ENCODE results near the gene RASA4B. TPM values are rescaled to one million over a fixed set of nuclear protein-coding genes. Genes with fewer than 3 reads are reported as not detected.

Gene RASA4B
- total RNA-seq, 1 donor from 2014 or later: 6.2 TPM

- Mint-ChIP-seq H3K4me3 (ENCODE audit: unreplicated experiment) (no peak overlapping the region), H3K36me3 (ENCODE audit: low read depth, unreplicated experiment) (peaks cover 4% of the 10 kb centered on the region), H3K27ac (ENCODE audit: unreplicated experiment) (no peak overlapping the region), H3K27me3 (ENCODE audit: unreplicated experiment) (no peaks in the 10 kb centered on the region), H3K4me1 (ENCODE audit: unreplicated experiment) (no peaks in the 10 kb centered on the region), H3K9me3 (ENCODE audit: unreplicated experiment) (no peaks in the 10 kb centered on the region)
- no peak for DNase-seq (ENCODE audit: low spot score)
- TF ChIP-seq, protein P1, sequence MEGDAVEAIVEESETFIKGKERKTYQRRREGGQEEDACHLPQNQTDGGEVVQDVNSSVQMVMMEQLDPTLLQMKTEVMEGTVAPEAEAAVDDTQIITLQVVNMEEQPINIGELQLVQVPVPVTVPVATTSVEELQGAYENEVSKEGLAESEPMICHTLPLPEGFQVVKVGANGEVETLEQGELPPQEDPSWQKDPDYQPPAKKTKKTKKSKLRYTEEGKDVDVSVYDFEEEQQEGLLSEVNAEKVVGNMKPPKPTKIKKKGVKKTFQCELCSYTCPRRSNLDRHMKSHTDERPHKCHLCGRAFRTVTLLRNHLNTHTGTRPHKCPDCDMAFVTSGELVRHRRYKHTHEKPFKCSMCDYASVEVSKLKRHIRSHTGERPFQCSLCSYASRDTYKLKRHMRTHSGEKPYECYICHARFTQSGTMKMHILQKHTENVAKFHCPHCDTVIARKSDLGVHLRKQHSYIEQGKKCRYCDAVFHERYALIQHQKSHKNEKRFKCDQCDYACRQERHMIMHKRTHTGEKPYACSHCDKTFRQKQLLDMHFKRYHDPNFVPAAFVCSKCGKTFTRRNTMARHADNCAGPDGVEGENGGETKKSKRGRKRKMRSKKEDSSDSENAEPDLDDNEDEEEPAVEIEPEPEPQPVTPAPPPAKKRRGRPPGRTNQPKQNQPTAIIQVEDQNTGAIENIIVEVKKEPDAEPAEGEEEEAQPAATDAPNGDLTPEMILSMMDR (IDR thresholded peaks at IDR 0.05; ENCODE audit: unreplicated experiment): no peak
Observed at GRCh38 chr7:102445674-102446071, 71.9 kb downstream of the RASA4B start.

GRCh38 chr7:102444961-102445673 lies 72.5 kb downstream of the RASA4B start:
- TF ChIP-seq, protein P1 (IDR thresholded peaks at IDR 0.05; ENCODE audit: unreplicated experiment): no peak
- Mint-ChIP-seq H3K36me3 (ENCODE audit: low read depth, unreplicated experiment) (peaks cover 4% of the 10 kb centered on the region), H3K9me3 (ENCODE audit: unreplicated experiment) (no peaks in the 10 kb centered on the region), H3K4me3 (ENCODE audit: unreplicated experiment) (no peak overlapping the region), H3K27ac (ENCODE audit: unreplicated experiment) (peak overlapping the region; percentile 57), H3K4me1 (ENCODE audit: unreplicated experiment) (no peaks in the 10 kb centered on the region), H3K27me3 (ENCODE audit: unreplicated experiment) (no peaks in the 10 kb centered on the region)
- no peak for DNase-seq (ENCODE audit: low spot score)

DNA sequence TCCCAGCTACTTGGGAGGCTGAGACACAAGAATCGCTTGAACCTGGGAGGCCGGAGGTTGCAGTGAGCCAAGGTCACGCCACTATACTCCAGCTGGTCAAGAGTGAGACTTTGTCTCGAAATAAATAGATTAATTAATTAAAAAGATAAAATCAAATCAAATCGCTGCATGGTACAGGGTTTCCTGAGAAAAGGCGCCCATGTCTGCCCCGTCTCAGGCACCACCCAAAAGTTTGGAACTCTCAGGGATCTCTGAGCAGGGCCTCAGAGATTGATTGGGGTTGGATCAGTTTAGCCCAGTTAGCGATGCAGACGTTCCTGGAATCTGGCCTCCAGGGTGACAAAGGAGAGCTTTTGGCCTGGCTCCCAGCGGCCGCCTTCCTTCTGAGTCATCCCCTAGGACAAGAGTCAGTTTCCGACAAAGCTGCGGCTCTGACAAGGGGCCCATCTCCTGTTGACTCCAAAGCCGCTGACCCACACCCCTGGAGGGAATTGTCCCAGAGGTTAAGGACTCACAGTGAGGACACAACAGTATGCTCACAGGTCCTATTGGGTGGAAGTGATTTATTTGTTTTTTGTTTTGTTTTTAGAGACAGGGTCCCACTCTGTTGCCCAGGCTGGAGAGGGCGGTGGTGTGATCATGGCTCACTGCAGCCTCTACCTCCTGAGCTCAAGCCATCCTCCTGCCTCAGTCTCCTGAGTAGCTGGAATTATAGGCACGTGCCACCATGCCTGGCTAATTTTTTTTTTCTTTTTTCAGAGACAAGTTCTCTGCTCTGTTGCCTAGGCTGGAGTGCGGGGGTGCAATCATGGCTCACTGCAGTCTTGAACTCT lies 77.4 kb downstream of the RASA4B start:
- DNase-seq (ENCODE audit: low spot score): no peak
- TF ChIP-seq, protein P1 (IDR thresholded peaks at IDR 0.05; ENCODE audit: unreplicated experiment): no peak
- Mint-ChIP-seq H3K36me3 (ENCODE audit: low read depth, unreplicated experiment) (peaks cover 9% of the 10 kb centered on the region), H3K9me3 (ENCODE audit: unreplicated experiment) (no peaks in the 10 kb centered on the region), H3K4me1 (ENCODE audit: unreplicated experiment) (no peaks in the 10 kb centered on the region), H3K4me3 (ENCODE audit: unreplicated experiment) (no peak overlapping the region), H3K27me3 (ENCODE audit: unreplicated experiment) (no peaks in the 10 kb centered on the region), H3K27ac (ENCODE audit: unreplicated experiment) (no peak overlapping the region)

DNA sequence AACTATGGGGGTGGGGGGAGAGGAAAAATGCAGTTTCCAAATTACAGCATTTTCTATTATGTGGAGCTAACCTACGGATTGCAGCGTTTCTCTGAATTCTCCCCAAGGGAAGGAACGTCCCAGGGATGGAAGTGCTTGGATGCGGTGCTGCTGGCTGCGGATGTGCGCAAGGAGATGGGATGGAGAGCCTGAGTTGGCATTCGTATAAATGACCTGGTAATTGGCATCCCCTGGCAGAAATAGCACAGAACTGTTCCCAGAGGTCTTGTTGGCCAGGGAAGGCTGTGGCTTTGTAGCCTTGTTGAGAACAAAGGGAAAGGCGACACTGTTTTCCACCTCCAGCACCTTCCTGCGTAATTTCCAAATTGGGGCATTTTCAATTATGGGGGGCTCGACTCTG lies 81.5 kb downstream of the RASA4B start:
- TF ChIP-seq, protein P1 (IDR thresholded peaks at IDR 0.05; ENCODE audit: unreplicated experiment): no peak
- Mint-ChIP-seq H3K36me3 (ENCODE audit: low read depth, unreplicated experiment) (peaks cover 5% of the 10 kb centered on the region), H3K27me3 (ENCODE audit: unreplicated experiment) (peaks cover 7% of the 10 kb centered on the region), H3K4me3 (ENCODE audit: unreplicated experiment) (peak overlapping the region; percentile 12), H3K4me1 (ENCODE audit: unreplicated experiment) (peaks cover 7% of the 10 kb centered on the region), H3K9me3 (ENCODE audit: unreplicated experiment) (no peaks in the 10 kb centered on the region), H3K27ac (ENCODE audit: unreplicated experiment) (no peak overlapping the region)
- DNase-seq (ENCODE audit: low spot score): no peak

GRCh38 chr7:102434039-102434486 lies 83.5 kb downstream of the RASA4B start:
- peak overlapping the region; percentile 75 for H3K27ac Mint-ChIP-seq (ENCODE audit: unreplicated experiment)
- H3K27me3 Mint-ChIP-seq (ENCODE audit: unreplicated experiment): peaks cover 14% of the 10 kb centered on the region
- TF ChIP-seq, protein P1 (IDR thresholded peaks at IDR 0.05; ENCODE audit: unreplicated experiment): no peak
- no peaks in the 10 kb centered on the region for H3K9me3 Mint-ChIP-seq (ENCODE audit: unreplicated experiment)
- peaks cover 11% of the 10 kb centered on the region for H3K36me3 Mint-ChIP-seq (ENCODE audit: low read depth, unreplicated experiment)
- H3K4me1 Mint-ChIP-seq (ENCODE audit: unreplicated experiment): peaks cover 14% of the 10 kb centered on the region
- peak overlapping the region; percentile 91 for H3K4me3 Mint-ChIP-seq (ENCODE audit: unreplicated experiment)
- DNase-seq (ENCODE audit: low spot score): no peak
